PC-3 (cell line): Measurements from ENCODE around the gene JPH3. TPM values are rescaled to one million over a fixed set of nuclear protein-coding genes. Genes with fewer than 3 reads are reported as not detected.

Experiments
- ATAC-seq: fragments of 200-7000 bp; cut with Tn5 transposase; 2 replicates; pipeline ENCODE4 v1.9.1; 2020; ENCODE audit warnings: mild to moderate bottlenecking, moderate library complexity
- BruUV-seq: library from RNA; stranded (reverse); fragments of 400-500 nt; replicated peaks from 2 replicates; lab custom pipeline; 2021; lab: Mats Ljungman, UMichigan
- CTCF ChIA-PET: fragments of 300-600 bp; sonication (Branson Sonifier 250); formaldehyde crosslinking; loops from one replicate; lab custom pipeline; 2022; ENCODE audit warnings: antibody characterized with exemption; lab: Charles Lee
- POLR2A ChIA-PET: fragments of 300-600 bp; sonication (Branson Sonifier 250); formaldehyde crosslinking; loops from one replicate; lab custom pipeline; 2022; ENCODE audit warnings: antibody characterized with exemption; ENCODE audit not compliant: unreplicated experiment; lab: Charles Lee
- DNase-seq: peaks from one replicate; pipeline ENCODE4 v3.0.0-alpha.2; 2015
- H2AFZ ChIP-seq: fragments of 300-600 bp; sonication (generic); 2 replicates; pipeline ENCODE4 v1.6.0; 2016; ENCODE audit warnings: antibody characterized with exemption, low read length
- H3F3A ChIP-seq: fragments of 300-600 bp; sonication (generic); one replicate; pipeline ENCODE4 v1.6.0; 2017; ENCODE audit warnings: antibody characterized with exemption, low read length, control low read depth, mild to moderate bottlenecking; ENCODE audit not compliant: unreplicated experiment
- H3K27ac ChIP-seq: fragments of 300-600 bp; sonication (generic); 2 replicates; pipeline ENCODE4 v1.5.1; 2016; ENCODE audit warnings: mild to moderate bottlenecking, low read length
- H3K27me3 ChIP-seq: fragments of 300-600 bp; sonication (generic); 2 replicates; pipeline ENCODE4 v1.6.1; 2016; ENCODE audit warnings: low read length, mixed read lengths
- H3K36me3 ChIP-seq: fragments of 300-600 bp; sonication (generic); 2 replicates; pipeline ENCODE4 v1.6.1; 2016; ENCODE audit warnings: low read depth, mixed run types, low read length, mixed read lengths
- H3K4me1 ChIP-seq: fragments of 300-600 bp; sonication (generic); 2 replicates; pipeline ENCODE4 v1.5.1; 2016; ENCODE audit warnings: low read length; ENCODE audit not compliant: insufficient read depth
- H3K4me2 ChIP-seq: fragments of 300-600 bp; sonication (generic); 2 replicates; pipeline ENCODE4 v1.6.0; 2016; ENCODE audit warnings: low read length
- H3K4me3 ChIP-seq: fragments of 300-600 bp; sonication (generic); 2 replicates; pipeline ENCODE4 v1.5.1; 2016; ENCODE audit warnings: mild to moderate bottlenecking, low read length, mixed read lengths
- H3K79me2 ChIP-seq: fragments of 300-600 bp; sonication (generic); 2 replicates; pipeline ENCODE4 v1.6.1; 2017; ENCODE audit warnings: low read length, mixed read lengths
- H3K9ac ChIP-seq: fragments of 300-600 bp; sonication (generic); 2 replicates; pipeline ENCODE4 v1.6.0; 2016; ENCODE audit warnings: mild to moderate bottlenecking, low read length
- H3K9me2 ChIP-seq: fragments of 300-600 bp; sonication (generic); replicated peaks from 2 replicates; pipeline ENCODE4 v1.6.1; 2016; ENCODE audit warnings: mixed run types, low read length, mixed read lengths
- H3K9me3 ChIP-seq: fragments of 300-600 bp; sonication (generic); 2 replicates; pipeline ENCODE4 v1.6.1; 2016; ENCODE audit warnings: low read length, mixed read lengths
- H4K20me1 ChIP-seq: fragments of 300-600 bp; sonication (generic); 2 replicates; pipeline ENCODE4 v1.6.1; 2016; ENCODE audit warnings: low read length, mixed read lengths
- CTCF ChIP-seq: fragments of 300-600 bp; sonication (generic); conservative IDR thresholded peaks from 2 replicates; pipeline ENCODE4 v1.5.1; 2017; ENCODE audit warnings: antibody characterized with exemption, low read depth, mild to moderate bottlenecking, low read length
- EZH2 ChIP-seq: fragments of 300-600 bp; sonication (generic); IDR thresholded peaks from one replicate; pipeline ENCODE4 v1.6.1; 2017; ENCODE audit warnings: antibody characterized with exemption, mild to moderate bottlenecking, low read length; ENCODE audit not compliant: unreplicated experiment
- EZH2phosphoT487 ChIP-seq: fragments of 300-600 bp; sonication (generic); IDR thresholded peaks from 2 replicates; pipeline ENCODE4 v1.6.1; 2018; ENCODE audit warnings: mild to moderate bottlenecking, antibody characterized with exemption, low read length, borderline replicate concordance
- intact Hi-C: fragments of 100-400 bp; cut with micrococcal nuclease; formaldehyde crosslinking; loops from 2 replicates; pipeline ENCODE4 v1.9.0; 2023
- total RNA-seq: library from RNA; depleted of rRNA; stranded (reverse); fragments of >200 nt; gene quantifications from 2 replicates; pipeline ENCODE4 v1.2.3, GENCODE V29; 2014

The JPH3 gene
- total RNA-seq, 1 experiment from 2014 or later, result not detected

DNA sequence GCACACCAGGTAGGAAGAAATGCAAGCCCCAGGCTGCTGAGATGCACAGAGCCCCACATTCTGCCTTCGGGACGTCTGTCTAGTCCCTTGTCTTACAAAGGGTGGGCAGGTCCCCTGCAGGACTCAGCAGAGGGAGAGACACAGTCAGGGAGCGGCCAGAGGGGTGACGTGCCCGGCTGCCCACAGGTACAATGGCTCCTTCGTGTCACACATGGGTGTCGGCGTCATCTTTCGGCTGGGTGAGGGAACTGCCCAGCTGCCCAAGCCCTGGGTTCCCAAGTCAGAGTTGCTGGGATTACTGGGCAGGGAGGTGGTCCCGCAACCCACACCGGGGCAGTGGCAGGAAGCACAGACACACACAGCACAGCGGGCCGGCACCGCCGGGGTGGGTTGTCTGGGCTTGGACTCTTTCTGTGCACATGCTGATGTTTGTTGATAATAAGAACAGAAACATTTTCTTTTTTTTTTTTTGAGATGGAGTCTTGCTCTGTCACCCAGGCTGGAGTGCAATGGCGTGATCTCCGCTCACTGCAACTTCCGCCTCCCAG lies 80.6 kb downstream of the JPH3 start:
- Histone ChIP-seq H3K36me3 (no peaks in the 10 kb centered on the region), H3K9me2 (no peaks in the 10 kb centered on the region), H3K9ac (no peak overlapping the region), H3K79me2 (no peaks in the 10 kb centered on the region), H3F3A (no peaks in the 10 kb centered on the region), H2AFZ (no peak overlapping the region), H4K20me1 (no peaks in the 10 kb centered on the region), H3K4me3 (no peak overlapping the region), H3K9me3 (no peaks in the 10 kb centered on the region), H3K4me2 (no peak overlapping the region), H3K27ac (no peak overlapping the region), H3K27me3 (no peaks in the 10 kb centered on the region), H3K4me1 (no peaks in the 10 kb centered on the region)
- TF ChIP-seq CTCF, result no peak
- TF ChIP-seq EZH2, result no peak
- TF ChIP-seq EZH2phosphoT487, result no peak
- intact Hi-C loops, result no loop called here
- ATAC-seq (no peak), DNase-seq (no peak)
- no TSS peak for BruUV-seq
- ChIA-PET POLR2A (no interaction called here), CTCF (no interaction called here)

DNA sequence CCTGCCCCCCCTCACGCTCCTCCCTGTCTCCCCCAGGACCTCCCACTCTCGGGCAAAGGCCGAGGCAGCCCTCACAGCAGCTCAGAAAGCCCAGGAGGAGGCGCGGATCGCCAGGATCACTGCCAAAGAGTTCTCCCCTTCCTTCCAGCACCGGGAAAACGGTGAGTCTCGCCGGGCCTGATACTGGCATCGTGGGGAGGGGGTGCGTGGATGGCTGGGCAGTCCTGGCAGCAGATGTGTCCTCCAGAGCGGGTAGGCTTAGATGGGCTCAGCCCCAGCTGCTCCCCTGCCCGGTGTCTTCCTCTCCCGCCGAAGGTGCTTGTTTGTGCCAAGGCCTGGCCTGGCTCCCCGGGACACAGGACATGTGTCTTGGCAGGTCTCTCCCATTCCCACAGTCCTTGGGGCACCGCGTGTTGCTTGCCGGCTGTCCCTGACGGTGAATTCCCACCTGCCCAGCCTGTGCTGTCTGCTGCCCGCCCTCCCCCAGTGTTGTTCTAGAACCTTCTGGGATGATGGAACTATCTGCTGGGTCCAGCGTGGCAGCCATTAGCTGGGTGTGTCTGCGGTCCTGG lies 81.9 kb downstream of the JPH3 start:
- intact Hi-C loops, result no loop called here
- no peaks in the 10 kb centered on the region for H4K20me1 ChIP-seq
- no peak overlapping the region for H3K27ac ChIP-seq
- DNase-seq (no peak), ATAC-seq (no peak)
- H3K4me2 ChIP-seq, result no peak overlapping the region
- ChIA-PET POLR2A (no interaction called here), CTCF (no interaction called here)
- H3K27me3 ChIP-seq, result no peaks in the 10 kb centered on the region
- no peak overlapping the region for H3K4me3 ChIP-seq
- no peaks in the 10 kb centered on the region for H3K36me3 ChIP-seq
- H3F3A ChIP-seq, result no peaks in the 10 kb centered on the region
- no peaks in the 10 kb centered on the region for H3K79me2 ChIP-seq
- no peak overlapping the region for H2AFZ ChIP-seq
- no peaks in the 10 kb centered on the region for H3K9me2 ChIP-seq
- H3K4me1 ChIP-seq, result no peaks in the 10 kb centered on the region
- TF ChIP-seq CTCF (no peak), EZH2phosphoT487 (no peak), EZH2 (no peak)
- no peak overlapping the region for H3K9ac ChIP-seq
- no peaks in the 10 kb centered on the region for H3K9me3 ChIP-seq
- no TSS peak for BruUV-seq

DNA sequence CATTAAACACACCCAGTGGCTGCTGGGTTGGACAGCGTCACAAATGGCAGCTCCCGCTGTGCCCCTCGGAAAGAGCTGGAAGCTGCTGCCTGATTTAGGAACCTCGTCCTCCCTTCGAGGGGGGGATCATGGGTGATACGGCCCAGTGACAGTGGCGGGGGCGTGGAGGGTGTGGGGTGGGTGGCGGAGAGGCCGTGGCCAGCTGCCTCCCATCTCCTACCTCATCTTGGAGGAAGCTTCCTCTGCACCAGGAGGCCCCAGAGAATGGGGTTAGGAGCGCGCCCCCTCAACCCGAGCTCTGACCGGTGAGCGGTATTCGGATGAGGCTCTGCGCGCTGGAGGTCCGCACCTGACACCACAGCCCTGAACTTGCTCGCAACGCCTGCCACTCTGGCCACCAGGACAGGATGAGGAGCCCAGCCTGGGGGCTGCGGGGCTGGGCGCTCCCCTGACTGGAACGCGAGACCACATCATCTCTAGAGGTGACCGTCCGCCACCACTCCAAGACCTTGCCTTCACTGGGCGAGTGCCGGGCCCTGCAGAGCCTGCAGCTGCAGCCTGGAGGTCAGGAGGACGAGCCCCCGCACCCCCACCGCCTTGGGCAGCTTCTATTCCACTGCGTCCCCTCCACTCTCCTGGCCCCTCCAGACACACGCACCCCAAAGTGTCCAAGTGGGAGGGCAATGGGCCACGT lies 82.5 kb downstream of the JPH3 start:
- no peaks in the 10 kb centered on the region for H3K36me3 ChIP-seq
- no peak overlapping the region for H3K4me2 ChIP-seq
- intact Hi-C loops, result no loop called here
- no peaks in the 10 kb centered on the region for H3K9me3 ChIP-seq
- H3F3A ChIP-seq, result no peaks in the 10 kb centered on the region
- ChIA-PET POLR2A (no interaction called here), CTCF (no interaction called here)
- no peaks in the 10 kb centered on the region for H4K20me1 ChIP-seq
- TF ChIP-seq EZH2phosphoT487, result no peak
- no peak for TF ChIP-seq EZH2
- no peak for TF ChIP-seq CTCF
- ATAC-seq (no peak), DNase-seq (no peak)
- no peak overlapping the region for H2AFZ ChIP-seq
- H3K27me3 ChIP-seq, result no peaks in the 10 kb centered on the region
- H3K9me2 ChIP-seq, result no peaks in the 10 kb centered on the region
- no peak overlapping the region for H3K9ac ChIP-seq
- BruUV-seq, result no TSS peak
- H3K4me1 ChIP-seq, result no peaks in the 10 kb centered on the region
- H3K79me2 ChIP-seq, result no peaks in the 10 kb centered on the region
- no peak overlapping the region for H3K27ac ChIP-seq
- H3K4me3 ChIP-seq, result no peak overlapping the region
